ENCODE results near the gene DYRK2.

The DYRK2 gene

GRCh38 chr12:67658486-67658885 lies 9.9 kb downstream of the DYRK2 start:
- Histone ChIP-seq H3K4me3 (ENCODE audit: low read length) (no peak overlapping the region), H3K4me1 (ENCODE audit: insufficient read depth, low read length) (peaks cover 9% of the 10 kb centered on the region), H3K27me3 (ENCODE audit: insufficient read depth, low read length) (no peaks in the 10 kb centered on the region), H3K27ac (ENCODE audit: low read depth, low read length) (no peak overlapping the region), H3K9me3 (ENCODE audit: insufficient read depth, low read depth, low read length) (no peaks in the 10 kb centered on the region), H3K36me3 (ENCODE audit: insufficient read depth, low read length) (peaks cover 72% of the 10 kb centered on the region), H3K9ac (ENCODE audit: low read depth, low read length) (no peak overlapping the region)
- 91% methylated on average over 8 of the region's 8 CpGs for WGBS

DNA sequence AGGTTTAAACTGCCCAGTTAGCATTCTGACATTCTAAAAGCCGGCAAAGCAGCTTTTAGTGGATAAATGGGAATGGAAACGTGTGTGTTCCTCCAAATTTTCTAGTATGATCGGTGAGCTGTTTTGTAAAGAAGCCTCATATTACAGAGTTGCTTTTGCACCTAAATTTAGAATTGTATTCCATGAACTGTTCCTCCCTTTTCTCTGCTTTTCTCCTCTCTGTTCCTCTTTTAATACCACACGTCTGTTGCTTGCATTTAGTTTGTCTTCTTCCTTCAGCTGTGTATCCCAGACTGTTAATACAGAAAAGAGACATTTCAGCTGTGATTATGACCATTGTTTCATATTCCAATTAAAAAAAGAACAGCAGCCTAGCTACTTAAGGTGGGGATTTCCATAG lies 10.7 kb downstream of the DYRK2 start:
- Histone ChIP-seq H3K36me3 (ENCODE audit: insufficient read depth, low read length) (peaks cover 65% of the 10 kb centered on the region), H3K9ac (ENCODE audit: low read depth, low read length) (no peak overlapping the region), H3K27ac (ENCODE audit: low read depth, low read length) (no peak overlapping the region), H3K9me3 (ENCODE audit: insufficient read depth, low read depth, low read length) (no peaks in the 10 kb centered on the region), H3K27me3 (ENCODE audit: insufficient read depth, low read length) (no peaks in the 10 kb centered on the region), H3K4me3 (ENCODE audit: low read length) (no peak overlapping the region), H3K4me1 (ENCODE audit: insufficient read depth, low read length) (peaks cover 9% of the 10 kb centered on the region)
- 88% methylated on average over 4 of the region's 4 CpGs for WGBS

- Histone ChIP-seq H3K9me3 (ENCODE audit: insufficient read depth, low read depth, low read length) (no peaks in the 10 kb centered on the region), H3K9ac (ENCODE audit: low read depth, low read length) (no peak overlapping the region), H3K4me1 (ENCODE audit: insufficient read depth, low read length) (peaks cover 18% of the 10 kb centered on the region), H3K27me3 (ENCODE audit: insufficient read depth, low read length) (no peaks in the 10 kb centered on the region), H3K27ac (ENCODE audit: low read depth, low read length) (no peak overlapping the region), H3K36me3 (ENCODE audit: insufficient read depth, low read length) (peaks cover 61% of the 10 kb centered on the region), H3K4me3 (ENCODE audit: low read length) (no peak overlapping the region)
- WGBS, result 92% methylated on average over 4 of the region's 4 CpGs
Measured at GRCh38 chr12:67661311-67662021, 12.9 kb downstream of the DYRK2 start.

DNA sequence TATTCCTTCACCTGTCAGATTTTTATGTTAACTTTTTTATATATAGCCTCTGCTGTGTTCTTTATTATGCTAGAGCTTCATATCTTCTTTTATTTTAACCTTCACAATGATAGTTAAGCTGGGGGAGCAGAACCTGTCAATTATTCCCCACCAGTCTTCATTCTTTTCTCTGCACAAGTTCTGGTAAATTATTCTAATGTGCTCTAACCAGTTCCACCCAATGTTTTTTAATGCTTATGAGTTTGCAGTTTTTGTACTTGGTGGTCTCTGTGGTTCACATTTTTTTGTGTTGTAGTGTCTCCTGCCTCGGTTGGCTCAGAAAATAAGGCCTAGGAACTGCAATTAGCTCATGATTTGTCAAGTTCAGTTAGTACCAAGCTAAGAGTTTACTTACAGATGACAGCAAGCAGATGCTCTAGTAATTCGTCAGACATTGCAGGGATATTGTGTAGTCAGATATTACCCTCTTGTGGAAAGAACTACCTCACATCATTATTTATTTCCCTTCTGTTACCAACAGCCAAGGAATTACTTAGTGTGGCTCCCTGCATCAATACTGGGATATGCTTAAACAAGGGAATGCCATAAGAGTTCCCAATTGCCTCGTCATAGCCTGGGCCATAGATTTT lies 14.5 kb downstream of the DYRK2 start:
- H3K27ac ChIP-seq (ENCODE audit: low read depth, low read length), result no peak overlapping the region
- WGBS, result 89% methylated on average over 3 of the region's 3 CpGs
- peaks cover 45% of the 10 kb centered on the region for H3K36me3 ChIP-seq (ENCODE audit: insufficient read depth, low read length)
- no peaks in the 10 kb centered on the region for H3K27me3 ChIP-seq (ENCODE audit: insufficient read depth, low read length)
- no peak overlapping the region for H3K4me3 ChIP-seq (ENCODE audit: low read length)
- H3K9ac ChIP-seq (ENCODE audit: low read depth, low read length), result no peak overlapping the region
- peaks cover 18% of the 10 kb centered on the region for H3K4me1 ChIP-seq (ENCODE audit: insufficient read depth, low read length)
- no peaks in the 10 kb centered on the region for H3K9me3 ChIP-seq (ENCODE audit: insufficient read depth, low read depth, low read length)

- no peaks in the 10 kb centered on the region for H3K27me3 ChIP-seq (ENCODE audit: insufficient read depth, low read length)
- no peak overlapping the region for H3K9ac ChIP-seq (ENCODE audit: low read depth, low read length)
- no peak overlapping the region for H3K27ac ChIP-seq (ENCODE audit: low read depth, low read length)
- peaks cover 18% of the 10 kb centered on the region for H3K4me1 ChIP-seq (ENCODE audit: insufficient read depth, low read length)
- no peaks in the 10 kb centered on the region for H3K9me3 ChIP-seq (ENCODE audit: insufficient read depth, low read depth, low read length)
- WGBS, result 90% methylated on average over 2 of the region's 2 CpGs
- H3K36me3 ChIP-seq (ENCODE audit: insufficient read depth, low read length), result peaks cover 34% of the 10 kb centered on the region
- H3K4me3 ChIP-seq (ENCODE audit: low read length), result no peak overlapping the region
Measured at GRCh38 chr12:67664171-67664570, 15.6 kb downstream of the DYRK2 start.

- peaks cover 19% of the 10 kb centered on the region for H3K36me3 ChIP-seq (ENCODE audit: insufficient read depth, low read length)
- peaks cover 13% of the 10 kb centered on the region; the same call in 1 of the 2 replicates for H3K4me1 ChIP-seq (ENCODE audit: insufficient read depth, low read length)
- H3K27me3 ChIP-seq (ENCODE audit: insufficient read depth, low read length), result no peaks in the 10 kb centered on the region
- WGBS, result 93% methylated on average over 1 of the region's 1 CpG
- H3K4me3 ChIP-seq (ENCODE audit: low read length), result no peak overlapping the region
- H3K9ac ChIP-seq (ENCODE audit: low read depth, low read length), result no peak overlapping the region
- H3K27ac ChIP-seq (ENCODE audit: low read depth, low read length), result no peak overlapping the region
- H3K9me3 ChIP-seq (ENCODE audit: insufficient read depth, low read depth, low read length), result no peaks in the 10 kb centered on the region
Measured at GRCh38 chr12:67665679-67666078, 17.1 kb downstream of the DYRK2 start.

DNA sequence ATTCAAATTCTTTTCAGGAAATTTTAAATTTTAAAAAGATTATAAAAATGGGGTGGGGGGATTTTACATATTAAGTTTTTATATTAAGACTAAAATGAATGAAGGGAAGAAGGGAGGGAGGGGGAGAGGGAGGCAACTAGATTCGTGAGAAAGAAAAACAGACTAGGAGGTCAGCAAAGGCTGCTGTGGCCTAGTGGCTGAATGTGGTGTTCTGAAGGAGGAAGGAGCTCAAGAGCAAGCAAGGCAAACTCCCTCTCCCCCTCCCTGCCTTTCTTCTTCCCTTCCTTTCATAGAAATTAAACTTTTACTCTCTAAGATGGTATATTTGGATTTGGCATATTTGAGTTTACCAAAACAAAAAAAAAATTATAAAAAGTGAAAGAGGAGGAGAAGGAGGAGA lies 18.1 kb downstream of the DYRK2 start:
- Histone ChIP-seq H3K36me3 (ENCODE audit: insufficient read depth, low read length) (peaks cover 14% of the 10 kb centered on the region), H3K4me3 (ENCODE audit: low read length) (no peak overlapping the region), H3K9ac (ENCODE audit: low read depth, low read length) (no peak overlapping the region), H3K9me3 (ENCODE audit: insufficient read depth, low read depth, low read length) (no peaks in the 10 kb centered on the region), H3K27me3 (ENCODE audit: insufficient read depth, low read length) (no peaks in the 10 kb centered on the region), H3K4me1 (ENCODE audit: insufficient read depth, low read length) (peaks cover 9% of the 10 kb centered on the region; the same call in 1 of the 2 replicates), H3K27ac (ENCODE audit: low read depth, low read length) (no peak overlapping the region)
- WGBS, result 71% methylated on average over 1 of the region's 1 CpG

- H3K36me3 ChIP-seq (ENCODE audit: insufficient read depth, low read length), result peaks cover 7% of the 10 kb centered on the region
Measured at GRCh38 chr12:67667276-67668073, 18.9 kb downstream of the DYRK2 start.

GRCh38 chr12:67669217-67669933 lies 20.8 kb downstream of the DYRK2 start:
- Histone ChIP-seq H3K4me3 (ENCODE audit: low read length) (no peak overlapping the region), H3K4me1 (ENCODE audit: insufficient read depth, low read length) (peaks cover 9% of the 10 kb centered on the region; the same call in 1 of the 2 replicates), H3K27me3 (ENCODE audit: insufficient read depth, low read length) (no peaks in the 10 kb centered on the region), H3K9me3 (ENCODE audit: insufficient read depth, low read depth, low read length) (peaks cover 9% of the 10 kb centered on the region; the same call in 1 of the 2 replicates), H3K27ac (ENCODE audit: low read depth, low read length) (no peak overlapping the region), H3K9ac (ENCODE audit: low read depth, low read length) (no peak overlapping the region), H3K36me3 (ENCODE audit: insufficient read depth, low read length) (no peaks in the 10 kb centered on the region)
- WGBS, result 93% methylated on average over 6 of the region's 6 CpGs

More at GRCh38 chr12:67667276-67668073, 18.9 kb downstream of the DYRK2 start:
- no peak overlapping the region for H3K27ac ChIP-seq (ENCODE audit: low read depth, low read length)
- 92% methylated on average over 8 of the region's 8 CpGs for WGBS
- peaks cover 9% of the 10 kb centered on the region; the same call in 1 of the 2 replicates for H3K4me1 ChIP-seq (ENCODE audit: insufficient read depth, low read length)
- no peak overlapping the region for H3K4me3 ChIP-seq (ENCODE audit: low read length)
- no peak overlapping the region for H3K9ac ChIP-seq (ENCODE audit: low read depth, low read length)
- peaks cover 3% of the 10 kb centered on the region; the same call in 1 of the 2 replicates for H3K9me3 ChIP-seq (ENCODE audit: insufficient read depth, low read depth, low read length)
- H3K27me3 ChIP-seq (ENCODE audit: insufficient read depth, low read length), result no peaks in the 10 kb centered on the region

DNA sequence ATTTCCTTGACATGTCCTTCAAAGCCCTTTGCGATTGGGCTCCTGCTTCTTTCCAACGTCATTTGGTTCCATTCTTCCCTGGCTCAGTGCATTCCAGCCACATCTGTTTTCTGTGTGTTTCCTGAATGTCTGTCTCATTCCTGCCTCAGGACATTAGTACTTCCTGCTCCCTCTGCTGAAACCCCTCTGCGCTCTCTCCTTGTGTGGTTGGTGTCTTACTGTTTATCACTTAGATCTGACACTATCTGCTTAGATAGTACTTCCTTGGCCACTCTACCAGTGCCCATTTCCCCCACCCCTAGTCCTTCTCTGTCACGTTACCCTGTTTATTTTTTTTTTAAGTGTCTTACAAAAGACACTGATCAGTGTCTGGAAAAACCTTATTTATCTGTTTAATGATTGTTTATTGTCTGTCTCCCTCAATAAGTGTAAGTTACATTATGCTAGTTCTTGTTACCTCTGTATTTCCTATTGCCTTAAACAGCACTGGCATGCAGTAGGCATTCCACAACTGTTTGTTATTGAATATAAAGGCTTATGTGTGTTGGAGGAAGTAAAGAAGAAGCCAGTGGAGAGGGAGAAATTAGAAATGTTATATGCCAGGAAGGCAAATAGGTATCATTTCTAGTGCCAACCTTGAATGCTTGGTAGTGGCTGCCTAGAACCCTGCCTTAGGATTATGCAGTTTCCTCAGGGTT lies 21.5 kb downstream of the DYRK2 start:
- no peaks in the 10 kb centered on the region for H3K36me3 ChIP-seq (ENCODE audit: insufficient read depth, low read length)
- H3K4me3 ChIP-seq (ENCODE audit: low read length), result no peak overlapping the region
- no peak overlapping the region for H3K9ac ChIP-seq (ENCODE audit: low read depth, low read length)
- H3K27me3 ChIP-seq (ENCODE audit: insufficient read depth, low read length), result no peaks in the 10 kb centered on the region
- peaks cover 14% of the 10 kb centered on the region; the same call in 1 of the 2 replicates for H3K9me3 ChIP-seq (ENCODE audit: insufficient read depth, low read depth, low read length)
- H3K27ac ChIP-seq (ENCODE audit: low read depth, low read length), result no peak overlapping the region
- 90% methylated on average over 4 of the region's 4 CpGs for WGBS
- H3K4me1 ChIP-seq (ENCODE audit: insufficient read depth, low read length), result peaks cover 9% of the 10 kb centered on the region; the same call in 1 of the 2 replicates
